Loucy (cell line): ENCODE data around the gene MB.

ENCODE experiments used
- H2AFZ ChIP-seq: fragments of 200-600 bp; sonication (generic); 2 replicates; pipeline ENCODE4 v1.6.0; 2016; ENCODE audit warnings: antibody characterized with exemption, mild to moderate bottlenecking, low read length, moderate library complexity
- H3F3A ChIP-seq: fragments of 200-600 bp; 2 replicates; pipeline ENCODE4 v1.6.0; 2016; ENCODE audit warnings: antibody characterized with exemption, low read depth, mild to moderate bottlenecking
- H3K27me3 ChIP-seq: fragments of 200-600 bp; sonication (generic); 2 replicates; pipeline ENCODE4 v1.6.1; 2014; ENCODE audit warnings: low read length, mild to moderate bottlenecking; ENCODE audit not compliant: insufficient read depth, poor library complexity, severe bottlenecking
- H3K36me3 ChIP-seq: fragments of 200-600 bp; sonication (generic); 2 replicates; pipeline ENCODE4 v1.6.1; 2016; ENCODE audit warnings: low read length; ENCODE audit not compliant: insufficient read depth
- H3K4me1 ChIP-seq: fragments of 200-600 bp; sonication (generic); 2 replicates; pipeline ENCODE4 v1.5.1; 2014; ENCODE audit warnings: low read length, mild to moderate bottlenecking; ENCODE audit not compliant: insufficient read depth, poor library complexity, severe bottlenecking
- H3K4me2 ChIP-seq: fragments of 200-600 bp; sonication (generic); 2 replicates; pipeline ENCODE4 v1.6.0; 2014; ENCODE audit warnings: antibody characterized with exemption, low read length, low read depth, mild to moderate bottlenecking; ENCODE audit not compliant: poor library complexity, severe bottlenecking
- H3K4me3 ChIP-seq: fragments of 200-600 bp; sonication (generic); 2 replicates; pipeline ENCODE4 v1.5.1; 2014; ENCODE audit warnings: low read length, mild to moderate bottlenecking, mixed read lengths; ENCODE audit not compliant: poor library complexity, severe bottlenecking
- H3K79me2 ChIP-seq: fragments of 200-600 bp; sonication (generic); 2 replicates; pipeline ENCODE4 v1.6.1; 2014; ENCODE audit warnings: low read length; ENCODE audit not compliant: insufficient read depth
- H3K9ac ChIP-seq: fragments of 200-600 bp; sonication (generic); 2 replicates; pipeline ENCODE4 v1.6.0; 2014; ENCODE audit warnings: mild to moderate bottlenecking, low read depth, low read length, moderate library complexity; ENCODE audit not compliant: poor library complexity, severe bottlenecking
- H3K9me2 ChIP-seq: fragments of 200-600 bp; sonication (generic); replicated peaks from 2 replicates; pipeline ENCODE4 v1.6.1; 2016; ENCODE audit warnings: low read depth, low read length, mixed read lengths
- H3K9me3 ChIP-seq: fragments of 200-600 bp; sonication (generic); 2 replicates; pipeline ENCODE4 v1.6.1; 2014; ENCODE audit warnings: mild to moderate bottlenecking, antibody characterized with exemption, low read length, low read depth; ENCODE audit not compliant: insufficient read depth
- H4K20me1 ChIP-seq: fragments of 200-600 bp; sonication (generic); 2 replicates; pipeline ENCODE4 v1.6.0; 2014; ENCODE audit warnings: antibody characterized with exemption, low read length, mild to moderate bottlenecking; ENCODE audit not compliant: insufficient read depth, poor library complexity, severe bottlenecking
- EZH2phosphoT487 ChIP-seq: fragments of 200-600 bp; IDR thresholded peaks from 2 replicates; pipeline ENCODE4 v1.6.1; 2018; ENCODE audit warnings: antibody characterized with exemption, mild to moderate bottlenecking, moderate library complexity, borderline replicate concordance
- TF ChIP-seq, protein P1 (sequence below): fragments of 200-600 bp; sonication (generic); conservative IDR thresholded peaks from 2 replicates; pipeline ENCODE4 v1.5.1; 2014; ENCODE audit warnings: mild to moderate bottlenecking, antibody characterized with exemption, low read length

MB gene

DNA sequence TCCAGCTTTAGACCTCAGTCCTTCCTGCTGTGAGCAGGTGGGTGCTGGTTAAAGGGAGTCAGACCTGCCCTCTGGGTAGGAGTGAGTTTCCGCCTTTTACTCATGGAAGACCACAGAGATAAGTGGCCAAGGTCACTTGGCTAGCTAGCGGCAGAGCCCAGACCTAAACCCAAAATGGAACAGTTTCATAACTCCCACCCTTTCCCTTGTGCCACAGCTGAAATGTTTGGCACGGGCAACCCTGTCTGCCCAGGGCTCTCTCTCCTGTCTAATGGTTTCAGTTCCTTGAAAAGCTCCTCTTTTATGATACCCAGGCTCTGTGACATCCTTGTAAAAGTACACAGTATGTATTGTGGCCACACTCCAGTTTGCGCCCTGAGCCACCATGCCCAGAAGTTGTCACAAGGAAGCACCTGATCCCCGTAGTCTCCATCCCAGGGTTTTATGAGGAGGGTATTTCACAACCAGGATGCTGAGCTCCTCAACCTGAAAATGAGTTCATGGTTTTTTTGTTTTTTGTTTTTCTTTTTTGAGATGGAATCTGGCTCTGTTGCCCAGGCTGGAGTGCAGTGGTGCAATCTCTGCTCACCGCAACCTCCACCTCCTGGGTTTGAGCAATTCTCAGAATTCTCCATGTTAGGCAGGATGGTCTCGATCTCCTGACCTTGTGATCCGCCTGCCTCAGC lies 5.1 kb downstream of the MB start:
- H3K36me3 ChIP-seq, result no peaks in the 10 kb centered on the region
- no peaks in the 10 kb centered on the region for H4K20me1 ChIP-seq
- peak overlapping the region; percentile 80 for H3K4me2 ChIP-seq
- H2AFZ ChIP-seq, result 0 out of 2 replicates have a peak overlapping the region, but pooled peaks have one; percentile 11
- peaks cover 4% of the 10 kb centered on the region for H3K79me2 ChIP-seq
- peaks cover 19% of the 10 kb centered on the region for H3F3A ChIP-seq
- no peaks in the 10 kb centered on the region for H3K9me2 ChIP-seq
- H3K9me3 ChIP-seq, result no peaks in the 10 kb centered on the region
- peaks cover 66% of the 10 kb centered on the region for H3K4me1 ChIP-seq
- no peaks in the 10 kb centered on the region for H3K27me3 ChIP-seq
- peak overlapping the region; percentile 62 for H3K4me3 ChIP-seq
- peak overlapping the region; percentile 62 for H3K9ac ChIP-seq
- no peak for TF ChIP-seq EZH2phosphoT487
- TF ChIP-seq, protein P1, sequence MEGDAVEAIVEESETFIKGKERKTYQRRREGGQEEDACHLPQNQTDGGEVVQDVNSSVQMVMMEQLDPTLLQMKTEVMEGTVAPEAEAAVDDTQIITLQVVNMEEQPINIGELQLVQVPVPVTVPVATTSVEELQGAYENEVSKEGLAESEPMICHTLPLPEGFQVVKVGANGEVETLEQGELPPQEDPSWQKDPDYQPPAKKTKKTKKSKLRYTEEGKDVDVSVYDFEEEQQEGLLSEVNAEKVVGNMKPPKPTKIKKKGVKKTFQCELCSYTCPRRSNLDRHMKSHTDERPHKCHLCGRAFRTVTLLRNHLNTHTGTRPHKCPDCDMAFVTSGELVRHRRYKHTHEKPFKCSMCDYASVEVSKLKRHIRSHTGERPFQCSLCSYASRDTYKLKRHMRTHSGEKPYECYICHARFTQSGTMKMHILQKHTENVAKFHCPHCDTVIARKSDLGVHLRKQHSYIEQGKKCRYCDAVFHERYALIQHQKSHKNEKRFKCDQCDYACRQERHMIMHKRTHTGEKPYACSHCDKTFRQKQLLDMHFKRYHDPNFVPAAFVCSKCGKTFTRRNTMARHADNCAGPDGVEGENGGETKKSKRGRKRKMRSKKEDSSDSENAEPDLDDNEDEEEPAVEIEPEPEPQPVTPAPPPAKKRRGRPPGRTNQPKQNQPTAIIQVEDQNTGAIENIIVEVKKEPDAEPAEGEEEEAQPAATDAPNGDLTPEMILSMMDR, result no peak

DNA sequence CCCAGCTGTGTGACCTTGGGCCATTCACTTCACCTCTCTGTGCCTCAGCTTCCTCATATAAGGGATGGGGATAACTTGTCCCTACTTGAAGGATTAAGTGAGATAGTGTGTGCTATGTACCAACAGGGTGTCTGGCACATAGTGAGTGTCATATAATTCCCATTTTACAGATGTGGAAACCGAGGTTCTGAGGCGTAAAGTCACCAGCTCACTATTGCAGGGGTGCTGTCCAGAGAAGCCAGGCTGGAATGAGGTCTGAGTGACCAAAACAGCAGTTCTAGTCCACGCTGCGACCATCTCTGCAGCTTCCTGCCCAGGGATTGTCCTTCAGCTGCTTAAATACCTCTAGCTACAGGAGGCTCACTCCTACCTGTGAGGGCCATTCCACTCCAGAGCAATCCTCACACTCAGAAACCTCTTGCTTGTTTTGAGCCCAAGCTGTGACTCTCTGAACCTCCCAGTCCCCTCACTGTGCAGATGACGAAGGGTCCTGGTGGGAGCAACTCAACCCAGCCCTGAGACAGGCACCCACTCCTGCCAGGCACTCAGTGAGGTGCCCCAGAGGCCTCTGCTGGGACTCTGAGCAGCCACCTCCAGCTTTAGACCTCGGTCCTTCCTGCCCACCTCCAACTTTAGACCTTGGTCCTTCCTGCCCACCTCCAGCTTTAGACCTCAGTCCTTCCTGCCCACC lies 5.8 kb downstream of the MB start:
- Histone ChIP-seq H3K4me3 (peak overlapping the region; percentile 62), H3F3A (peaks cover 19% of the 10 kb centered on the region), H3K9ac (peak overlapping the region; percentile 62), H3K36me3 (no peaks in the 10 kb centered on the region), H3K4me2 (peak overlapping the region; percentile 80), H2AFZ (no peak overlapping the region), H3K9me2 (no peaks in the 10 kb centered on the region), H4K20me1 (no peaks in the 10 kb centered on the region), H3K9me3 (no peaks in the 10 kb centered on the region), H3K79me2 (peaks cover 4% of the 10 kb centered on the region), H3K4me1 (peaks cover 63% of the 10 kb centered on the region), H3K27me3 (no peaks in the 10 kb centered on the region)
- TF ChIP-seq, protein P1, result no peak
- TF ChIP-seq EZH2phosphoT487, result no peak

DNA sequence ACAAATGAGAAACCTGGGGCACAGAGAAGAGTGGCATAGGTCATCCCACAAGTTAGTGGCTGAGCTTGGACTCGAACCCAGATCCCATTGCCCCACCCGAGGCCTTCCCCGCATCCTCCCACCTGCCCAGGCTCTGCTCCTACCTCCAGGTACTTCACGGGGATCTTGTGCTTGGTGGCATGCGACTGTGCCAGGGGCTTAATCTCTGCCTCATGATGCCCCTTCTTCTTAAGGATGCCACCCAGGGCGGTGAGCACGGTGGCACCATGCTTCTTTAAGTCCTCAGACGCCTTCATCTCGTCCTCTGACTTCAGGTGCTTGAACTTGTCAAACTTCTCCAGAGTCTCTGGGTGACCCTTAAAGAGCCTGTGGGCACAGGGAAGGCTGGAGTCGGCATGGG lies 6.4 kb downstream of the MB start:
- Histone ChIP-seq H3K4me1 (peaks cover 57% of the 10 kb centered on the region), H3K27me3 (no peaks in the 10 kb centered on the region), H3K9me2 (no peaks in the 10 kb centered on the region), H3K79me2 (peaks cover 4% of the 10 kb centered on the region), H3F3A (peaks cover 19% of the 10 kb centered on the region), H3K4me2 (peak overlapping the region; percentile 80), H3K9ac (peak overlapping the region; percentile 62), H3K9me3 (no peaks in the 10 kb centered on the region), H3K4me3 (peak overlapping the region; percentile 62), H4K20me1 (no peaks in the 10 kb centered on the region), H3K36me3 (no peaks in the 10 kb centered on the region), H2AFZ (no peak overlapping the region)
- TF ChIP-seq, protein P1, result no peak
- no peak for TF ChIP-seq EZH2phosphoT487
